ENCODE results near the gene FBN2.

- TF ChIP-seq CTCF (IDR thresholded peaks at IDR 0.05; ENCODE audit: poor library complexity) (no peak), EZH2phosphoT487 (IDR thresholded peaks at IDR 0.05; ENCODE audit: low read depth, severe bottlenecking, unreplicated experiment) (no peak)
These were observed 203.9 kb downstream of the FBN2 start for GRCh38 chr5:128334010-128334716.
